GM12878 (cell line): ENCODE results near the gene PRRC2C. TPM values are rescaled to one million over a fixed set of nuclear protein-coding genes. Genes with fewer than 3 reads are reported as not detected.

Experiments used
- ATAC-seq: fragments of 200-7000 bp; cut with Tn5 transposase; 3 replicates; pipeline ENCODE4 v1.9.1; 2020; ENCODE audit warnings: mild to moderate bottlenecking, moderate library complexity
- BruUV-seq: library from RNA; stranded (reverse); fragments of 400-500 nt; replicated peaks from 2 replicates; lab custom pipeline; 2021; lab: Mats Ljungman, UMichigan
- CTCF ChIA-PET: fragments of 300-600 bp; sonication (Branson Sonifier 250); formaldehyde crosslinking; extraction: SDS; loops from one replicate; lab custom pipeline; 2021; ENCODE audit warnings: inconsistent platforms; lab: Yijun Ruan, JAX
- POLR2A ChIA-PET: fragments of 350-600 bp; formaldehyde crosslinking; extraction: SDS; loops from one replicate; lab custom pipeline; 2021; ENCODE audit warnings: inconsistent platforms; lab: Charles Lee
- RAD21 ChIA-PET: fragments of 300-600 bp; sonication (Branson Sonifier 250); formaldehyde crosslinking; loops from one replicate; lab custom pipeline; 2023; ENCODE audit warnings: antibody characterized with exemption; ENCODE audit not compliant: unreplicated experiment; lab: Charles Lee
- SMC1A ChIA-PET: fragments of 300-600 bp; sonication (Branson Sonifier 250); formaldehyde crosslinking; loops from one replicate; lab custom pipeline; 2023; ENCODE audit not compliant: unreplicated experiment, uncharacterized antibody; lab: Charles Lee
- DNase-seq: peaks from one replicate; pipeline ENCODE4 v3.0.0-alpha.2; 2011; ENCODE audit warnings: low read depth, low spot score
- FAIRE-seq: peaks from 3 replicates; lab custom pipeline; 2011; peaks lifted over from hg19 to GRCh38; lab: Jason Lieb, UNC
- H2AFZ ChIP-seq: 2 replicates; pipeline ENCODE4 v1.6.0; 2011; ENCODE audit warnings: low read depth, low read length, control low read depth; ENCODE audit not compliant: control insufficient read depth
- H3K27ac ChIP-seq: 2 replicates; pipeline ENCODE4 v1.5.1; 2011; ENCODE audit warnings: control low read depth; ENCODE audit not compliant: control insufficient read depth, insufficient read depth
- H3K27me3 ChIP-seq, 2 experiments: replicated peaks in 1 of 2; 2 replicates each; pipeline versions ENCODE4 v1.6.0 to v1.6.1; 2011; ENCODE audit warnings: low read length in 1 of 2; ENCODE audit not compliant: control insufficient read depth in 2 of 2, insufficient read depth in 2 of 2
- H3K36me3 ChIP-seq, 2 experiments: 2 replicates each; pipeline ENCODE4 v1.5.1; 2011; ENCODE audit warnings: low read length in 1 of 2; ENCODE audit not compliant: control insufficient read depth in 2 of 2, insufficient read depth in 2 of 2
- H3K4me1 ChIP-seq: 2 replicates; pipeline ENCODE4 v1.6.1; 2011; ENCODE audit warnings: mild to moderate bottlenecking, low read length, moderate library complexity, mixed read lengths; ENCODE audit not compliant: control insufficient read depth, insufficient read depth
- H3K4me2 ChIP-seq: 2 replicates; pipeline ENCODE4 v1.6.0; 2011; ENCODE audit warnings: control low read depth; ENCODE audit not compliant: control insufficient read depth, insufficient read depth
- H3K4me3 ChIP-seq: fragments of 200-600 bp; sonication (generic); 2 replicates; pipeline ENCODE4 v1.5.1; 2016
- H3K79me2 ChIP-seq: 2 replicates; pipeline ENCODE4 v1.6.0; 2011; ENCODE audit warnings: low read length; ENCODE audit not compliant: control insufficient read depth, insufficient read depth
- H3K9ac ChIP-seq: 2 replicates; pipeline ENCODE4 v1.8.0; 2011; ENCODE audit warnings: low read length, control low read depth, mixed read lengths; ENCODE audit not compliant: control insufficient read depth, insufficient read depth
- H3K9me3 ChIP-seq: replicated peaks from 3 replicates; pipeline ENCODE4 v1.5.1; 2011; ENCODE audit warnings: mild to moderate bottlenecking, low read length; ENCODE audit not compliant: control insufficient read depth, insufficient read depth
- H4K20me1 ChIP-seq: 2 replicates; pipeline ENCODE4 v1.6.0; 2011; ENCODE audit not compliant: control insufficient read depth, insufficient read depth
- IKZF2 ChIP-seq, 2 experiments: fragments of 450-650 bp; IDR thresholded peaks; 2 replicates each; pipeline ENCODE4 v1.6.1; 2017; ENCODE audit warnings: mild to moderate bottlenecking in 2 of 2, moderate library complexity in 2 of 2
- IRF3 ChIP-seq: fragments of 450-650 bp; IDR thresholded peaks from 2 replicates; pipeline ENCODE4 v1.6.1; 2014; ENCODE audit warnings: mild to moderate bottlenecking
- POLR2AphosphoS2 ChIP-seq: IDR thresholded peaks from 2 replicates; pipeline ENCODE4 v1.6.1; 2011; ENCODE audit warnings: low read depth, mild to moderate bottlenecking, low read length, improper control_type of control experiment, moderate library complexity
- RAD51 ChIP-seq: fragments of 450-650 bp; IDR thresholded peaks from 2 replicates; pipeline ENCODE4 v1.6.1; 2016; ENCODE audit warnings: moderate library complexity, mild to moderate bottlenecking, inconsistent platforms
- ZBTB4 ChIP-seq: fragments of 450-650 bp; formaldehyde crosslinking; IDR thresholded peaks from 2 replicates; pipeline ENCODE4 v1.4.0; 2022; ENCODE audit warnings: mild to moderate bottlenecking, moderate library complexity
- ZBTB40 ChIP-seq: fragments of 450-650 bp; IDR thresholded peaks from 2 replicates; pipeline ENCODE4 v1.6.1; 2016; ENCODE audit warnings: mild to moderate bottlenecking, moderate library complexity, borderline replicate concordance
- ZNF207 ChIP-seq: fragments of 450-650 bp; IDR thresholded peaks from 2 replicates; pipeline ENCODE4 v1.6.1; 2014; ENCODE audit warnings: antibody characterized with exemption, mild to moderate bottlenecking, borderline replicate concordance
- WGBS: methylation state at CpG from one replicate; pipeline ENCODE4 v1.1.6; 2016; ENCODE audit warnings: low lambda C conversion rate; ENCODE audit not compliant: insufficient replicate concordance, insufficient coverage; ENCODE audit errors: missing lambda C conversion rate; 5-methylcytosine and 5-hydroxymethylcytosine counted together
- in situ Hi-C: fragments of 300-500 bp; cut with MboI; formaldehyde crosslinking; loops from 9 replicates; pipeline ENCODE4 v1.14.3; 2018; ENCODE audit warnings: mixed read lengths
- intact Hi-C: fragments of 100-400 bp; cut with micrococcal nuclease; formaldehyde crosslinking; loops from one replicate; pipeline ENCODE4 v1.14.2; 2022; ENCODE audit not compliant: unreplicated experiment
- polyA plus RNA-seq, 11 experiments: library from polyadenylated mRNA; depleted of rRNA in 4 of 11; unstranded in 6 of 11; stranded (reverse) in 5 of 11; fragments of >200 nt; fragmentation: Nextera tagmentation in 4 of 11; fragmentation: Illumina TruSeq in 1 of 11; extraction: Ambion mirVana in 4 of 11; extraction: Trizol in 1 of 11; gene quantifications; 1 replicate in 1 of 11; 2 replicates in 10 of 11; pipeline versions ENCODE4 v1.2.1 to v1.2.3, GENCODE V29; 2011 to 2016; ENCODE audit warnings: inconsistent platforms in 2 of 11, missing spikeins in 2 of 11, low read depth in 1 of 11
- total RNA-seq, 4 experiments: library from RNA; depleted of rRNA in 3 of 4; stranded (reverse); fragments of >200 nt in 3 of 4; fragmentation: Illumina TruSeq in 1 of 4; extraction: Trizol in 1 of 4; gene quantifications; 2 replicates each; pipeline versions ENCODE4 v1.2.1 to v1.2.3, GENCODE V29; 2013 to 2021
- TF ChIP-seq, protein P1 (sequence below): IDR thresholded peaks from 2 replicates; pipeline ENCODE4 v1.6.1; 2011; ENCODE audit warnings: low read depth, low read length, improper control_type of control experiment, borderline replicate concordance
- TF ChIP-seq, protein P2 (sequence below): fragments of 150-350 bp; IDR thresholded peaks from 2 replicates; pipeline ENCODE4 v1.6.1; 2016; ENCODE audit warnings: low read depth, low read length

The PRRC2C gene
- total and polyA plus RNA-seq, 10 of the 15 experiments (the other 5 are each of a cell fraction or from before 2014, with no cell fraction given), result 53.4 to 182 (median 91.8) TPM

DNA sequence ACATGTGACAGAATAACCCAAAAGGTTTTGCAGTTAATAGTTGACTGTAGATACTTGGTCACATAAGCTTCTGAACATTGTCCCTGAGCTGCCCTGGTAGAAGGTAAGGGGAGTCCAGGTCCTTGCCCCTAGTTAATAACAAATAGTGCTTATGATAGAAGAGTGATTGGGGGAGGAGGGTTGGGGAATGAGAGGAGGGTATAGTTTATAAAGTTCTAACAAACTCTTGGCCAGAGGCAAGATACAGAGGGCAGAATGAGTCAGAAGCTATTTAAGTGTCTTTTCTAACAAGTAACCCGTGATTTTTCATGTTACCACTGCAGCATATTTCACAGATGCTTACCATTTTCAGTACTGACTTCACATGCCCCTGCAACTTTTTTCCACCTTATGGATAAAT is 110.0 kb downstream of the PRRC2C start:
- Histone ChIP-seq H3K4me3 (no peak overlapping the region), H2AFZ (no peak overlapping the region), H4K20me1 (no peaks in the 10 kb centered on the region), H3K79me2 (no peaks in the 10 kb centered on the region), H3K27me3 (no peaks in the 10 kb centered on the region), H3K9ac (no peak overlapping the region), H3K4me1 (no peaks in the 10 kb centered on the region), H3K4me2 (no peak overlapping the region), H3K9me3 (no peaks in the 10 kb centered on the region), H3K36me3 (peaks cover 4 to 19% of the 10 kb centered on the region in 2 experiments), H3K27ac (no peak overlapping the region)
- CTCF ChIA-PET, result interaction anchor here (1.1 to 8.3 kb wide), 6 partner anchors 9 to 110 kb away, joined by 4 to 60 read pairs (median 8); partner anchors contain the start of gene PRRC2C
- no peak for FAIRE-seq
- no peak for DNase-seq
- POLR2A ChIA-PET, result interaction anchor here (0.8 to 2.0 kb wide), 4 partner anchors 11 to 110 kb away, joined by 3 to 9 read pairs (median 4); partner anchors contain the start of gene PRRC2C
- no TSS peak for BruUV-seq
- intact Hi-C loops (no loop called here), in situ Hi-C loops (no loop called here)
- ATAC-seq, result peak; percentile 70
- RAD21 ChIA-PET, result interaction anchor here (0.6 to 2.2 kb wide), 11 partner anchors 10 to 147 kb away, joined by 3 to 11 read pairs (median 5); partner anchors contain the start of genes MYOCOS, PRRC2C and VAMP4
- 0% methylated on average over 1 of the region's 1 CpG for WGBS
- SMC1A ChIA-PET, result interaction anchor here (0.6 to 6.9 kb wide), 14 partner anchors 10 to 121 kb away, joined by 3 to 38 read pairs (median 5); partner anchors contain the start of gene MYOCOS
- TF ChIP-seq POLR2AphosphoS2, result no peak; the same call in 1 of the 2 replicates
- TF ChIP-seq RAD51, result no peak
- peak; percentile 37 to 39; a peak in 2 of 4 replicates for TF ChIP-seq IKZF2 (IDR thresholded peaks at IDR 0.05)
- peak; percentile 51; the same call in 1 of the 2 replicates for TF ChIP-seq ZBTB40
- TF ChIP-seq, protein P1, sequence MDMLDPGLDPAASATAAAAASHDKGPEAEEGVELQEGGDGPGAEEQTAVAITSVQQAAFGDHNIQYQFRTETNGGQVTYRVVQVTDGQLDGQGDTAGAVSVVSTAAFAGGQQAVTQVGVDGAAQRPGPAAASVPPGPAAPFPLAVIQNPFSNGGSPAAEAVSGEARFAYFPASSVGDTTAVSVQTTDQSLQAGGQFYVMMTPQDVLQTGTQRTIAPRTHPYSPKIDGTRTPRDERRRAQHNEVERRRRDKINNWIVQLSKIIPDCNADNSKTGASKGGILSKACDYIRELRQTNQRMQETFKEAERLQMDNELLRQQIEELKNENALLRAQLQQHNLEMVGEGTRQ, result no peak
- TF ChIP-seq ZNF207, result no peak
- TF ChIP-seq IRF3, result no peak
- no peak for TF ChIP-seq ZBTB4 (CRISPR knock-in tag)
- TF ChIP-seq, protein P2, sequence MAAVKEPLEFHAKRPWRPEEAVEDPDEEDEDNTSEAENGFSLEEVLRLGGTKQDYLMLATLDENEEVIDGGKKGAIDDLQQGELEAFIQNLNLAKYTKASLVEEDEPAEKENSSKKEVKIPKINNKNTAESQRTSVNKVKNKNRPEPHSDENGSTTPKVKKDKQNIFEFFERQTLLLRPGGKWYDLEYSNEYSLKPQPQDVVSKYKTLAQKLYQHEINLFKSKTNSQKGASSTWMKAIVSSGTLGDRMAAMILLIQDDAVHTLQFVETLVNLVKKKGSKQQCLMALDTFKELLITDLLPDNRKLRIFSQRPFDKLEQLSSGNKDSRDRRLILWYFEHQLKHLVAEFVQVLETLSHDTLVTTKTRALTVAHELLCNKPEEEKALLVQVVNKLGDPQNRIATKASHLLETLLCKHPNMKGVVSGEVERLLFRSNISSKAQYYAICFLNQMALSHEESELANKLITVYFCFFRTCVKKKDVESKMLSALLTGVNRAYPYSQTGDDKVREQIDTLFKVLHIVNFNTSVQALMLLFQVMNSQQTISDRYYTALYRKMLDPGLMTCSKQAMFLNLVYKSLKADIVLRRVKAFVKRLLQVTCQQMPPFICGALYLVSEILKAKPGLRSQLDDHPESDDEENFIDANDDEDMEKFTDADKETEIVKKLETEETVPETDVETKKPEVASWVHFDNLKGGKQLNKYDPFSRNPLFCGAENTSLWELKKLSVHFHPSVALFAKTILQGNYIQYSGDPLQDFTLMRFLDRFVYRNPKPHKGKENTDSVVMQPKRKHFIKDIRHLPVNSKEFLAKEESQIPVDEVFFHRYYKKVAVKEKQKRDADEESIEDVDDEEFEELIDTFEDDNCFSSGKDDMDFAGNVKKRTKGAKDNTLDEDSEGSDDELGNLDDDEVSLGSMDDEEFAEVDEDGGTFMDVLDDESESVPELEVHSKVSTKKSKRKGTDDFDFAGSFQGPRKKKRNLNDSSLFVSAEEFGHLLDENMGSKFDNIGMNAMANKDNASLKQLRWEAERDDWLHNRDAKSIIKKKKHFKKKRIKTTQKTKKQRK, result no peak
